IPS-NIHi7 (cell line): ENCODE data around the gene SOX18.

Experiments
- DNase-seq: peaks from one replicate; pipeline ENCODE4 v3.0.0; 2012; ENCODE audit warnings: mixed read lengths; ENCODE audit errors: extremely low spot score

The SOX18 gene

DNA sequence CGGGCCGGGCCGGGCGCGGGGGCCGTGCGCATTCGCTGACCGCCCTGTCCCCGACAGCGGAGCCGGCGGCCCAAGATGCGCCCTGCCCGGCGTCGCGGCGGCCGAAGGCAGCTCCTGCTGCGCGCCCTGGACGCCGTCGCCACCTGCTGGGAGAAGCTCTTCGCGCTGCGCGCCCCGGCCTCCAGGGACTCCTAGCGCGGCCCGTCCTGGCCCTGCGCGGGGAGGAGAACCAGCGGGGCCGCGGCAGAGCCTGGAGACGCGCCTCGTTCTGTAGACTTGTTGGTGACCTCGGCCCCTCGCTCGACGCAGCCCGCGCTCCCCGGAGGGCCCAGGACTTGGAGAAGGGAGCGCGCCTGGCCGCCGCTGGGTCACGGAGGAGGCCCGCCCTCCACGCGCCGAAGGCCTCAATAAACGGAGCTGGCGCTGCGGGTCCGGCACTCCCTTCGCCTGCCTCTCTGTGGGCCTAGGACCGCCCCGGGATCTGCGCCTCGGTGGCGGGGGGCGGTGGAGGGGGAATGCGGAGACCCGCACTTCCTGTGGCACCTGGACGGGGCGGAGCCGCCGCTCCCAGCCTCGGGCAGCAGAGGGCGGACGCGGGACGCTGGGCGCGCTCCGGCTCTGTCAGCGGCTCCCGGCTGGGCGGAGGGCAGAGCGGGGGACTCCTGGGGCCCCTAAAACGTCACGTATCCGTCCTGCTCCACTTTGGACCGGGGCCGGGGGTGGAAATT, 10.7 kb downstream of the SOX18 start:
- DNase-seq: peak; percentile 92

DNA sequence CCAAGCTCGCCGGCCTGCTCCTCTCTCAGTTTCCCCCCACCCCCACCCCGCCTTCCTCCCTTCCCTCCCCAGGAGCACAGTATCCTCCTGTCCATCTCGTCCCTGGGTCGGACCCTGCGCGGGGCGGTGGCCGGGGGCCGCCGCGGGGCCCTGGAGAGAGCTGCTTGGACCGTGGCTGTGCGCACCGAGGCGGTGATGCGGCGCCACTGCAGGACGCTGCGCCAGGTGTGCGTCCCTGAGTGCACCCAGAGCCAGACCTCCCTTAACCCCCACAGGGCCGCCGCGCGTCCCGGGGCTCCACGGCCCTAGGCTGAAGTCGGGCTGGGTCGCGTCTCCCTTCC, 11.2 kb downstream of the SOX18 start:
- no peak for DNase-seq

DNA sequence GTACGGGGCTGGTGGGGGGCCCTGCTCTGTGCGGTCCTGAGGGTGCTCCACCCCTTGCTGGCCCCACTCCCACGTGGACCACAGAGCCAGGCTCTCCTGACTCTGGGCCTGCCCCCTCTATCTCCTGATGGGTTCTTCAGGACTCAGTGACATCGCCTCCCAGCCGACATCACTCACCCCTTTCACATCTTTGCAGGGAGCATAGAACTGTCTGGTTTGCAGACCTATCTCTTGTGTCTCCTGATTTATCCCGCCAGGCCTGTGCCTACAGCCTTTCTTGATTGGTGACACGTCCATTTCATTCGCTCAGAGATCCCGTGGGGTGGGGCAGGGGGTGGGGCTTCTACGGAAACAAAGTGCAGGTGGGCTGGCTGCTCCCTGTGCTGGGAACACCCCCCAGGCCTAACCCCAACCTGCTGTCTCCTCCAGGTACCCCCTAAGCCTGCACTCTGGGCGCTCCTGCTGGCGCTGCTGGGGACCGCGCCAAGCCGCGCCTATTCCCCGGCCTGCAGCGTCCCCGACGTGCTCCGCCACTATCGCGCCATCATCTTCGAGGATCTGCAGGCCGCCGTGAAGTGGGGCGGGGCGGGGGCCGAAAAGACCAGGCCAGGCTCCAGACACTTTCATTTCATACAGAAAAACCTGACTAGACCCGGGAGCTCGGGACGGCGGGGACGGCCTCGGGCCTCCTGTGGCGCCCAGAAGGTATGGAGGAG, 11.8 kb downstream of the SOX18 start:
- peak; percentile 48 for DNase-seq

DNA sequence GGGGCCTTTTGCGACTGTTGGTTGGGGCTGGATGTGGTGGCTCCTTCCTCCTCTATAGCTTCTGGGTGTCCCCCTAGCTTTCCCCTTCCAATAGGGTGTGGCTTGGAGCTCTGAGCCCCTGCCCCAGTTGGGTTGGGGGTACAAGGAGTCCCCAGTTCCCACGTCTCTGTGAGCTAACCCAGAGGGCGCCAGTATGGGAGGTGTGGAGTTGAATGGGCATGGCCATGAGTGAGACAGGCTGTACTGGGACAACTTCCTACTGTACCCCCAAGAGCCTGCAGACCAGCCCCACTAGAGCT, 12.3 kb downstream of the SOX18 start:
- DNase-seq: no peak

DNA sequence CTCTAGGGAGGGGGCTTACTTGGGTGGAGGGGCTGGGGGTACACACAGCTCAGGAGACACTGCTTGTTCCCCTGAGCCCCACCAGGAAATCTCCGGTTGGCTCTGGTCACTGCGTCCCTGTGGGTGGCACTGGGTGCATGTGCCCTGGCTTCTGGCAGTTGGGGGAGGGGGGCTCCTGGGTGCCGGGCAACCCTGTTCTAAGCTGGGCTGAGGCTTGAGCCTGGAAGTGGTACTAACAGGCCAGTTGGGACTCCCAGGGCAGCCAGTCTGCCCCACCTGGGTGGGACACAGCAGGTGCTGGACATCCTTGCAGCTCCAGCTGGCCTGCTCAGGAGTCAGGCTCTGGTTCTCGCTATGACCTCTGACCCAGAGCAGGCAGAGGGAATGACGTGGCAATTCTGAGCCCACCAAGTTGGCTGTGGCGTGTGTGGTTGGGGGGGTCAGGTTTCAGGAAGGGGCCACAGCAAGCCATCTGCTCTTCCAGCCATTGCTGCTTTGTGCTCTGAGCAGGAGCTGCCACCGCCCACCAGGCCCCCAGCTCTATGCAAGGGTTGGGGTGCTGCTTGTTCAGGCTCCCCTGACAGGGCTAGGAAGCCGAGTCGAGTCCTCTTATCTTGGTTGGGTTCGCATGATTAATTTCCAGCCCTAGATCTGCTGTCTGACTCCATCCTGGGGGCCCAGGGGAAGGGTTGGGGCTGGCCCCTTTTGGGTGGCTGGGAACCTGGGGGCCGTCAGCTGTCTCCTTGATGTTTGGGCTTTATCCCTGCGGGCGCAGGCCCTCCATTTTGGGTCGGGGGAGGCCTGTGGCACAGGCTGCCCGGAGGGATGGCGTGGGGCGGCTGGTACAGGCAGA, 12.9 kb downstream of the SOX18 start:
- DNase-seq: no peak

DNA sequence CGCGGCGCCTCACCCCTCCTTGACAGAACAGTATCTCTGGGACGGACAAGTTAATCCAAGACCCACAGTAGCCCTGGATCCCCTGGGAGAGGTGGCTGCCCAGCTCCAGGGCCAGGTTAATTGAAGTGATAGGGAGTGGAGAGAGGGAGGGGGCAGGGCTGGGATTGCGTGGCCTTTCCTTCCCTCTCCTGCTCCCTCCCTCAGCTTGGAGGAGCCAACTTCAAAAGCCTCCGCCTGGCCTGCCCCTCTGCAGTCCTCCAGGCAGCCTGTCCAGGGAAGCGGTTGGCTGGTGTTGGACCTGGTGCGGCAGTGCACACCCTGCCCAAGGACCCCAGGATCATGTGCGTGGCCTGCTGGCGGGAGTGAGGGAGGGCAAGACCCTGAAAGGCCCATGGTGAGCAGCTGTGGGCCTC, 13.5 kb downstream of the SOX18 start, which contains the start of gene C20orf204:
TSS of gene C20orf204 (plus strand) at position 250 of the 413 bp plus-strand sequence. CDS start at position 392, 142 bp downstream.
- no peak for DNase-seq

DNA sequence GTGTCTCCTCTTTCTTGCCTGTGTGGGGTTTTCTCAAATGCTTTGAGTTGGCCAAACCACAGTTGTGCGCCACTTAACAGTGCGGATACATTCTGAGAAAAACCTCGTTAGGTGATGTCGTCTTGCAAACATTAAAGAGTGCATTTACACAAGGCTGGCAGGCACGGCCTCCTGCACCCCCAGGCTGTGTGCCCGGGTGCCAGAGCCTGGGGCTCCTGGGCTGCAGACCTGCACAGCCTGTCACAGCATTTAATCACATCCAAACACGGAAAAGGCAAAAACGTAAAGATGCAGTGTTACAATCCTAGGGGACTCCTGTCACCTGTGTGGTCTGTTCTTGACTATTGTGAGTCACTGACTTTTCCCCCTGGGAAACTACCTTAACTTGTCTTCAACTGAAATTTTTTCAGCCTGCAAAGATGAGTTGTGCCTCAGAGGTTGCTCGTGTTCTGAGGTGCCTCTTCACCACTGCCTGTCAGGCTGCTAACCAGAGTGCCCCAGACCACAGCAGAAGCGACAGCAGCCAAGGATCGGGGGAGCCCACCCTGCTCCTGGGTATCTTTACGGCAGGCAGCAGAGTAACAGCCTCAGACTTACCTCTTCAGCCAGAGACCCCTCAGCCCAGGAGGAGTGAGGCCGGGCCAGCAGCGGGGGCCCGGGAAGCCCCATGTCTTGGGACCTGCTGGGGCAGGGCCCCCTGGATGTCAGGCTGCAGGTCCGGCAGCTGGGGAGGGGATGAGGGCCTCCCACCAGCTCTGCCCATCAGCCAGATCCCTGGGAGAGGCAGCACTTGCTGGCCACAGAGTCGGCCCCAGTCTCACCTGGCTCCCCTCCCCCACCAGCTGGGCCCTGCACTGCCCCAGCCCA, 14.1 kb downstream of the SOX18 start:
- no peak for DNase-seq

DNA sequence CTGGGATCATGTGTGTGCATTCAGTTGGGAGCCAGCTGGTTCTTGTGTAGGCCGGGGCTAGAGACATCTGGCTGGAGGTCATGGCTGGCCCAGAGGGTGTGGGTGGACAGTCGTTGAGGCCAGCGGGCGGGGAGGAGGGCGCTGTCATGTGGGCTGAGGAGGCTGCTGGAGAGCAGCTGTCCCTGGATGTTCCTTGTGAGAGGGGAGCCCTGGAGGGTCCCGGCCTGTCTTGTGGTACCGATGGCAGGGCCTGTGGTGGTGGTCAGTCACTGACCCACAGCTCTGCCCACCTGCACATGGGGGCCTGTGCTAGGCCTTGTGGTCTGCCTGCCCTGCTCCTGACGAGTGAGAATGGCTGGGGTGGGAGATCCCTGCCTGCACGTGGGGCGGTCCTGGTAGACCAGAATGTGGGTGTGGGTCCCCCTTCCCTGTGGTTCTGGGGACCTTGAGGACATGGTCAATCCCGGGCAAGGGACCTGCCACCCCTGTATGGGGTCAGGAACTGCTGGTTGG, 15.4 kb downstream of the SOX18 start:
- DNase-seq: no peak

DNA sequence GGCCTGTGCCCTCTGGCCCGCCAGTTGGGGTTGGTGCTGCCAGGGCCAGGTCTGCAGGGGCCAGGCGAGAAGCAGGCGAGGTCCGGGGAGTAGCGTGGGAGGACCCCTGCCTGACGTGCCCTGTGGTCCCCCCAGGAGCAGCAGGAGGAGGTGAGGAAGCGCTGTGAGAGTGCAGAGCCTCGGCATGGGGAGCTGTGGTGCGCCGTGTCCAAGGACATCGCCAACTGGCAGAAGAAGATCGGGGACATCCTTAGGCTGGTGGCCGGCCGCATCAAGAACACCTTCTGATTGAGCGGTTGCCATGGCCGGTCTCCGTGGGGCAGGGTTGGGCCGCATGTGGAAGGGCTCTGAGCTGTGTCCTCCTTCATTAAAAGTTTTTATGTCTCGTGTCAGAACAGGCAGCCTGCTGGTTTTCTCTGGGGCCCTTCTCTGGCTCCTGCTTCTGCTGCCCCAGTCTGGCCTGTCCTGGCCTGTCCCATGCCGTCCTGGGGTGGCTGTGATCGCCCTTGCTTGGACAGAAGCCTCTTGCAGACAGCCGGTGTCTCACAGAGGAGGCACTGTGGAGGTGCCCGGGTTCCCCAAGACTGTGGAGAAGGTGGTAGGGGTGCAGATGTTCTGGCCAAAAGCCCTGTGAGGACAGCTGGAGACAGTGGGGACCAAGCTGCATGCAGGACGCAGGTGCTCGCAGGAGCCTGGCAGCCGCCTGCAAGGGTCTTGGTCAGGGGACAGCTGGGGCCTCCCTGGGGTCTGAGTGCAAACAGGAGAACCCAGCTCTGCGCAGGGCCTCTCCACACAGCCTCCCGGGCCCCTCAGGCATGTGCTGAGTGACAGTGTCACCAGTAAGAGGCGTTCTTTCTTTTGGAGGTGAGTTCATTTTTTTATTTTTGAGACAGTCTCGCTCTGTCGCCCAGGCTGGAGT, 16.5 kb downstream of the SOX18 start:
- no peak for DNase-seq

DNA sequence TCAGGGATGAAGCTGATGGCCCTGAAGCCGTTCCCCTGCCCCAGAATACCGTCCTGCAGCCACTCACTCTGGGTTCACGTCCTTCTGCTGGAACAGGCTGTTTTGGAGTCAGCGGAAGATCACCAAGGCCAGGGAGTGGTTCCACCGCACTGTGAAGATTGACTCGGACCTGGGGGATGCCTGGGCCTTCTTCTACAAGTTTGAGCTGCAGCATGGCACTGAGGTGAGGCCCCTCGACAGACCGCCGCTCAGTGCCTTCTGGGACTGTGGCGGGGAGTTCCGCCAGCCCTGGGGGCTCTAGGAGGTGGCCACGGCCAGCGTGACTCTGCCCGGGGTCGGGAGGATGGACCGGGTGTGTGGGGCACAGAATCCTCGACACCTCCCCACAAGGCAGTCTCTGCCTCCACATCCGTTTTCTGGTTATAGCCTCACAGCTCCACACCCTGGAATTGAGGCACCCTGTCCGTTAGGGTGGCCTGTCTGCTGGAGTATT, 17.6 kb downstream of the SOX18 start:
- DNase-seq: no peak

DNA sequence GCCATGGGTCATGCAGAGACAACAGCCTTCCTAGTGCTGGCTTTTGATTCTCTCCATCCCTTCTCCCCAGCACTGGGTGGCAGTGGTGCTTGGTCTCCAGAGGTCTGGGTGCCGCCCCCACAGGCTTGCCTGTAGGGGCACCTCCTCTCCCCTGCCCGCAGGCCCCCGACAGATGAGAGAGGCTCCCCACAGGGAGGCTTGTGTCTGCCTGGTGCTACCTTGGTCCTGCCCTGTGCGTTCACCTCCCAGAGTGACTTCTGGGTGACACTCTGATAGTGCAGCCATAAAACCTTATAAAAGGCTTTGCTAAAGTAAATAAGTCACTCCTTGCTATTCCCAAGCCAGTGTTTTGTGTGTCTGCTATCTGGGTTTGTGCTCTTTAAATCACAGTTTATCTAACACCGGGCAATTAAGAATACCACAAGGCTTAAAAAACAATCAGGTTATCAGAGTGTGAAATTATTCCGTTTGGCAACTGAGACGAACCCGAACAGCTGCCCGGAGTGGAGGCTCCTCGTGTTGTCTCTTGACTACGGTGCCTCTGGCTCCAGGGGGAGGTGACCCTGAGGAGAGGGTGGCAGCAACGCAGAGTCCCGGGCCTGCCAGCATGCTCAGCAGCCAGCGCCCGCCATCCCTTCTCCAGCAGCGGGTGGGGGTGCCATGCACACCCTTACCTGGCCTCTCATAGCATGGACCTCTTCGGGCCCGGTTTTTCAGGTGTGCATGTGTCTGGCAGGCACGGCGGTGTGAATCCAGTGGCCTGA, 18.9 kb downstream of the SOX18 start:
- DNase-seq: no peak

DNA sequence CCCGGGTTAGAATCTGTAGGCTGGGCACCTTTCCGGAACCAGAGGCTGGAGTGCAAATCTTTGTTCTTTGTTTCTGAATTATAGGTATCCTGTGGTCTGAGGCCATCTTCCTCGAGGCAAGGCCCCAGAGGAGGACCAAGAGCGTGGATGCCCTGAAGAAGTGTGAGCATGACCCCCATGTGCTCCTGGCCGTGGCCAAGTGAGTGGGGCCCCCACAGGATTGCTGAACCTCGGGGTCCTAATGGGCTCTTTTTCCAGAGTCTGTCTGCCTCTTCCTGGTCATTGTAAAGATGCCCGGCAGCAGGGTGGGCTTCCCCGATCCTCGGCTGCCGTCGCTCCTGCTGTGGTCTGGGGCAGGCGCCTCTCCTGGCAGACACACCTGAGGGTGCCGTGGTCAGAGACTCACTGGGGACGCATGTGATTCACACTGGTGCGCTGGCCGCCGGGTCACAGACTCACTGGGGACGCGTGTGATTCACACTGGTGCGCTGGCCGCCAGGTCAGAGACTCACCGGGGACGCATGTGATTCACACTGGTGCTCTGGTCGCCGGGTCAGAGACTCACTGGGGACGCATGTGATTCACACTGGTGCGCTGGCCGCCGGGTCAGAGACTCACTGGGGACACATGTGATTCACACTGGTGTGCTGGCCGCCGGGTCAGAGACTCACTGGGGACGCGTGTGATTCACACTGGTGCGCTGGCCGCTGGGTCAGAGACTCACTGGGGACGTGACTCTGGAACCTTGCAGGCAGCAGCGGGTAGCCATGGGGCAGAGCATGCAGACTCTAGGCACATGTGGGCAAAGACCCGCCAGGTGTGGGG, 19.9 kb downstream of the SOX18 start:
- no peak for DNase-seq

DNA sequence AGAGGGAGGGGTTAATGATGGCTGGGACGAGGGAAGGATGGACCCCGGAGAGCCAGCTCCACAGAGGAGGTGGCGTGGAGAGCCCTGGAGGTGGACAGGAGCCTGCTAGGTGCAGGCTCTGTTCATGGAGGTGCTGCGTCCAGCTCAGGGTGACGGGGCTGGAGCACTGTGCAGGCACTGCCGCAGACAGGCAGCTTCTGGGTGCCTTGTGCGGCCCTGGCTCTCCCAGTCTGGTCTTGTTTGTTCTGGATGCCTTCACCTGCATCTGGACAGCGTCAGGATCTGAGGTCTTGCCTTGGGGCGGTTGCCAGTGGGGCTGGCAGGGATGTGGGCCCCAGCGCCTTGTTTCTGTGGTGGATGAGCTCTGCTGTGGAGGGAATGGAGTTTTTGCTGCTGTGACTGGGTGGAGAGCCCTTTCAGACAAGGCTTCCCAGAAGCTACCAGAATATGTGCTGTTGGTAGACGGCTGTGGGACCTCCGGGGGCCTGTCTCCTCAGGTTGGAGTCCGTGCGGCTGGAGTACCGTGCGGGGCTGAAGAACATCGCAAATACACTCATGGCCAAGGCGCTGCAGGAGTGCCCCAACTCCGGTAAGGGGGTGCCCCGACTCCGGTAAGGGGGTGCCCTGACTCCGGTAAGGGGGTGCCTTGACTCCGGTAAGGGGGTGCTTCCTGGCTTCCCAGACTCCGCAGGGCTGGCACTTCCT, 21.3 kb downstream of the SOX18 start:
- no peak for DNase-seq

DNA sequence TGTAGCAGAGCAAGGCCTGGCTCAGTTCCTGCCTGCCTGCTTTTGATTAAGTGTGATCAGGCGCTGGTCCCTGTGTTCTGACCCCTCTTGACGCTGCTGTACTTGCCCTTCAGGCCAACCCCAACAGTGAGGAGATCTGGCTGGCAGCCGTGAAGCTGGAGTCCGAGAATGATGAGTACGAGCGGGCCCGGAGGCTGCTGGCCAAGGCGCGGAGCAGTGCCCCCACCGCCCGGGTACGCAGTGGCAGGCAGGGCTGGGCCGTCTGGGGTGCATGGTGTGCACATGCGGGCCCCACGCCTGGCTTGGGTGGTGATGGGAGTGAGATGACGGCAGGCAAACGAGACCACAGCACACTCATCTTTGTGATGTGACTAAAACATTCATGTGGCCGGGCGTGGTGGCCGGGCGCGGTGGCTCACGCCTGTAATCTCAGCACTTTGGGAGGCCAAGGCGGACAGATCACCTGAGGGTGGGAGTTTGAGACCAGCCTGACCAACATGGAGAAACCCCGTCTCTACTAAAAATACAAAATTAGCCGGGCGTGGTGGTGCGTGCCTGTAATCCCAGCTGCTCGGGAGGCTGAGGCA, 23.5 kb downstream of the SOX18 start:
- DNase-seq: no peak

DNA sequence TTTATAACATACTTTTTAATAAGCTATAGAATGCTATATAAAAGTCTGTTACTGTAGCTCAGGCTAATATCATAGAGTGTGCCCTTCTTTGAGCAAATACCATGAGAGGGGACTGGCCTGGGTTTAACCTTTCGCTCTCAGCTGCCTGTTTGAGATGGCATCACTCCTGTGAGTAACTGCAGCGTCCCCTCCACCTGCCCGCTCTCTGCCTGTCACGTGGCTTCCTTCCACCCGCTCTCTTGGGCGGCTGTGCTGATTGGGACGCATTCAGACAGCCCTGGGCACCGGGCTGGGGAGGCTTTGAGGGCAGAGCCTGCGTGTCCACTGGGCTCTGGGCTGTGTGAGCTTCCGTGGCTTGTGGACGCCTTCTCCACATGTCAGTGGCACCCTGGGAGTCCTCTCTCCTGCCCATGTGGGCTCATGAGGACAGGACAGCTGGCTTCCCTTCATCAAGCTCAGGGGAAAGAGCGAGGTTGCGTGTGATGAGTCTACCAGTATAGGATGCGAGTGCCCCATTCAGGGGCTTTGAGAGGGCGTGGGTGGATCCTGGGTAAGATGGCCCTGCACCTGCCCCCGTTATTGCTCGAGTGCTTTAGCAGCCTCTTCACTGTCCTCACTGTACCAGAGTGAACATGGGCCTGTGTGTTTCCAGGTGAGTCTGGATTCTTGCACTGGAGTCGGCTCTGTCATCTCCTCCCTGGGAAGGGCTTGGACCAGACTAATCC, 24.2 kb downstream of the SOX18 start:
- no peak for DNase-seq

DNA sequence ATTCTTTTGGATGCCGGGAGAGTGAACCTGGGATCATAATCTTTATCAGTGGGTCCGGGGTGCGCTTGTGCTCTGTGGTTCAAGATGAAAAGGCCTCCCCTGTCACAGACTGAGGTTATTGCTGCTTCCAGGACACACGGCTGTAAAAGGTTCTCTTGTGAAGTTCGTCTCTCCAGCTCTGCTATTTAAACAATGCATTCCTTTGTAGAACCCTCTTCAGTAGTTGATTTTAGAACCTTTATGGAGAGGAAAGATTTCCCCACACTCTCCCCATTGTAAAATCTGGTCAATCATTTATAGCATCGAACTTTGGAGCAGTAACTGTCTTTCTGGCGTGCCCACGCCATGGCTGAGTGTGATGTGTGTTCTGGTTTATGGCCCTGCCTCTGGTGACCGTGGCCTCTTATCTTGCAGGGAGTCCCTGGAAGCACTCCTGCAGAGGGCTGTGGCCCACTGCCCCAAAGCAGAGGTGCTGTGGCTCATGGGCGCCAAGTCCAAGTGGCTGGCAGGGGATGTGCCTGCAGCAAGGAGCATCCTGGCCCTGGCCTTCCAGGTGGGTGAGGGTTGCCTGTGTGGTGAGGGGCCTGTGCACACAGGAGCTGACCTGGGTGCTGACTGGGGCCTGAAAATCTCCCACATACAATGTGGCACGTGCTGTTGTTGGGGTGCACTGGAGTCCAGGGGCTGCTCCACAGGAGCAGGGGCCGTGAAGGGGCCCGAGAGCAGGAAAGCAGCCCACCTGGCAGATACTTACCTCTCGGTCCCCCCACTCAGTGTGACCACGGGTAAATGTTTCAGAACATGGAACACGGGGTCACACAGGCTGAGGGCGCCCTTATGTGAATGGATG, 25.1 kb downstream of the SOX18 start:
- DNase-seq: no peak
